Muscle of arm (tissue), 12 donors: Measurements from ENCODE around the gene FAAP20. TPM values are rescaled to one million over a fixed set of nuclear protein-coding genes. Genes with fewer than 3 reads are reported as not detected.
"Not testable (repeated sequence)": the region's sequence is repeated elsewhere in the genome, so short reads cannot be mapped to it uniquely, and the experiment has no call there.

Source experiments
- DNase-seq: peaks from one replicate; pipeline ENCODE4 v3.0.0-alpha.2; 2013
- polyA plus RNA-seq, 12 donors: library from polyadenylated mRNA; unstranded; fragments of 120-200 nt; gene quantifications; one replicate each; pipeline ENCODE4 v1.2.1, GENCODE V29; 2013; ENCODE audit not compliant: insufficient read length in 12 of 12

Gene FAAP20
- polyA plus RNA-seq, 12 donors = 21.5 to 81.7 (median 26.8) TPM; not detected in 1

- DNase-seq = no peak
These were observed 28.9 kb downstream of the FAAP20 start for GRCh38 chr1:2165646-2166045.

GRCh38 chr1:2163205-2163604 lies 31.4 kb downstream of the FAAP20 start:
- no peak for DNase-seq

DNA sequence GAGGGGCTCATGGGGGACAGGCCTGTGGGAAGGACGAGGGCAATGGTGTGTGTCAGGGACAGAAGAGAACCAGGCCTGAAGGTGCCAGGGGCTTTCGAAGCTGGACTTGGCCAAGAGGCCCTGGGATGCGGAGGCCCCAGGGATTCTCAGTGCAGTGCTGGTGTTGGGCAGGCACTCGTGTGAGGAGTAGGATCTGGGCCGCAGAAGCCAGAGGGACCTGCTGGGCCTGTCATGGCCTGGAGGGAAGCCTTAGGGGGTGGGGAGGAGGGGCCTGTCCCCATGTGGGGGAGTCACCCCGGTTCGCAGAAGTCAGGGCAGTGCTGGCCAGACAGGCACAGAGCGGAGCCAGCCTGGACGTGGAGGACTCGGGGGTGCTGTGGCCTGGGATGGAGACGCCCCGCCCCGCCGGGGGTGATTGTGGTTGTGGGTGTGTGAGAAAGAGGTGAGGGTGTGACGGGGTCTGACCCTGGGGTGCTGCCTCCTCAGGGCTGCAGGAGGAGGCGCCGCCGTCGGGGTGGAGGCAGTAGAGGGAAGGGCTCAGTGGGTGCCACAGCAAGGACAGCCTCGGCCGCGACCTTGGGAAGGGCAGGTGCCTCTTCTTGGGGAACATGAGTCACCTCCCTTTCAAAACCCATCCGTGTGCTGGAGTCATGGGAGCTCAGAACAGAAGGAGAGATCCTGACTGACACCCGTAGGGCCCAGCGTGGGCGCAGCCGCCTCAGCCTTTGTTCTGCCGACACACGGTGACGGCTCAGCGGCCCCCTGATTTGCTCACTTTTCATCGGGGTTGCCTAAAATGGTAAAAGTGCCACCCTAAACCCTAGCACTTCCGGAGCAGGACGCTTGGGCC lies 33.9 kb downstream of the FAAP20 start:
- no peak for DNase-seq

GRCh38 chr1:2159124-2159523 lies 35.4 kb downstream of the FAAP20 start:
- DNase-seq = no peak

GRCh38 chr1:2158272-2158671 lies 36.3 kb downstream of the FAAP20 start:
- DNase-seq = no peak

GRCh38 chr1:2157856-2158255 lies 36.7 kb downstream of the FAAP20 start:
- no peak for DNase-seq

DNA sequence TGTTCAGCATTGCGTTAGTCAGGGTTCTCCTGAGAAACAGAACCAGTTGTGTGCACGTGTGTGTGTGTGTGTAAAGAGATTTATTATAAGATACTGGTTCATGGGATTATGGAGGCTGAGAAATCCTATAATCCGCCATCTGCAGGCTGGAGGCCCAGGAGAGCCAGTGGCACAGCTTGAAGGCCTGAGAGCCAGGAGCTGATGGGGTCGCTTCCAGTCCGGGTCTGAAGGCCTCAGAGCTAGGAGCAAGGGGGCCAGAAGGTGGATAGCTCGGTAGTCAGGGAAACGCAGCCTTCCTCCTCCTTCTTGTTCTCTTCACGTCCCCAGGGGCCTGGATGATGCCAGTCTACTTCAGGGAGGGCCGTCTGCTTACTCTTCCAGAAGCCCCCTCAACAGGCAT lies 37.7 kb downstream of the FAAP20 start:
- no peak for DNase-seq

DNA sequence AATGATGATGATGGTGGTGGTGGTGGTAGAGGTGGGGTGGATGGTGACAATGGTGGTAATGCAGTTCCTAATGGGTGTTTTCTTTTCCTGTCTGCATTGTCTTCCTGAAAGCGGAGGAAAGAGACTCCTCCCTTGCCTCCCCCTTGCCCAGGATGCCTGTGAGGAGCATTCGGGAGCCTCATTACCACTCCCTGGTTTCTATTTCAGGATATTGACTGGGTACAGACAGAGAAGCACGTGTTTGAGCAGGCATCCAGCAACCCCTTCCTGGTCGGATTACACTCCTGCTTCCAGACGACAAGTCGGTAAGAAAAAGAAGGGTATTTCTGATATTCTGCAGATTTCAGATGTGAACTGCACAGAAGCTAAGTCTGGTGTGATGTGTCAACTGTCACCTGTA lies 38.8 kb downstream of the FAAP20 start:
- DNase-seq = no peak

- no peak for DNase-seq
These were observed 39.4 kb downstream of the FAAP20 start for GRCh38 chr1:2155147-2155598.

DNA sequence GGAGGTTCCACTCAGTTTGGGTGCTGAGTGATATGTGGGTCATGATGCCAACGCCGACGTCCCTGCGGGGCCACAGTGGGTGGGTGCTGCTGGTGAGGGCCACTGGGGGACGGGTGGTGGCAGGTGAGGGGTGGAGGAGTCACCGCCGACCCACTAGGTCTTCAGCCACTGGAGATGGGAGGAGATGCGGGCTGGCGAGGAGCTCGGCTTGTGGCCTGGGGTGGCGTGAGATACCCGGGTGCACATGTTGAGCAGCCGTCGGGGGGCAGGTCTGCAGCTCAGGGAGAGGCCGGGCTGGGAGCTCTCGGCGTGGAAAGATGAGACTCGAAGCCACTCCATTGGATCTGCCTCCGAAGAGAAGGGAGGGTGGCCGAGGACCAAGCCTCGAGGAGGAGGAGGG lies 40.5 kb downstream of the FAAP20 start:
- DNase-seq = no peak

DNA sequence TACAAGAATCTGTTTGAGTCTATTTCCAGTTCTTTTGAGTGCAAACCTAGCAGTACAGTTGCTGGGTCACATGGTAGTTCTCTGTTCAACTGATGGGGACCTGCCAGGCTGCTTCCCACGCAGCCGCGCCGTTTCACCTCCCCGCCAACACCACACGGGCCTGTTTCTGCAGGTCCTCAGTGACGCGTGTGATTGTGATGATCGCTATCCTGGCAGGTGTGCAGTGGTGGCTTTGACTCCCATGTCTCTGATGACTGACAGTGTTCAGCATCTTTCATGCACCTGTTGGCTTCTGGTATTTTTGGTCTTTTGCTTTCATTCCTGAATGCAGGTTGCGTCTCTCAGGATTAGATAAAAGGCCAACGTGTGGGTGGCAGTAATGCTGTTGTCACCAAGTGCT lies 41.6 kb downstream of the FAAP20 start:
- no peak for DNase-seq

- DNase-seq = no peak
These were observed 42.7 kb downstream of the FAAP20 start for GRCh38 chr1:2151911-2152310.

GRCh38 chr1:2151252-2151651 lies 43.3 kb downstream of the FAAP20 start:
- DNase-seq = no peak

DNA sequence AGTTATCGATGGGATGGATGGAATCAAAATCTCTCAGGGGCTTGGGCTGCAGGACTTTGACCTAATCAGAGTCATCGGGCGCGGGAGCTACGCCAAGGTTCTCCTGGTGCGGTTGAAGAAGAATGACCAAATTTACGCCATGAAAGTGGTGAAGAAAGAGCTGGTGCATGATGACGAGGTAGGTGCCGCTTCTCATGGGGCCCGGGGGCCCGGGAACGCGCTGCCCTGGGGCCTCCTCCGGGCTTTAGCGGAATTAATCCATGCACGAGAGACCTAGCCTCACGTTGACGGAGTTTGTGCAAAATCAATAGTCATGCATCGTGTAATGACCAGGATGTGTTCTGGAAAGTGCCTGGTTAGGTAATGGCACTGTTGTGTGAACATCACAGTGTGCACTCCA lies 43.8 kb downstream of the FAAP20 start:
- no peak for DNase-seq

DNA sequence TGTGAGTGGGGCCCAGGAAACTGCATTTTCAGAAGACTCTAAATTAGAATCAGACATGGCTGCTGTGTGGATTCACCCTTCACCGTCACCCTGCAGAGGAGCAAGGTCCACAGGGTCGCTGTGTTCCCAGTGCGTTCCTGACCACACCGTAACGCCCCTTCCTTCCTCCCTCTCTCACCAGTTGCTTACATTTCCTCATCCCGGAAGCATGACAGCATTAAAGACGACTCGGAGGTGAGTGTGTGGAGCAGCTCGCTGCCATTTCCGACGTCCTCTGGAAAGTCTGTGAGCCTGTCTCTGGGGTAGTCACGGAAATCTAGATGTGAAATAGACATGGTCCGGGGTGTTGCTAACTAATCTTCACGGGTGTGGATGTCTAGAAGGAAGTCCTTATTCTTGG lies 45.9 kb downstream of the FAAP20 start:
- DNase-seq = no peak

DNA sequence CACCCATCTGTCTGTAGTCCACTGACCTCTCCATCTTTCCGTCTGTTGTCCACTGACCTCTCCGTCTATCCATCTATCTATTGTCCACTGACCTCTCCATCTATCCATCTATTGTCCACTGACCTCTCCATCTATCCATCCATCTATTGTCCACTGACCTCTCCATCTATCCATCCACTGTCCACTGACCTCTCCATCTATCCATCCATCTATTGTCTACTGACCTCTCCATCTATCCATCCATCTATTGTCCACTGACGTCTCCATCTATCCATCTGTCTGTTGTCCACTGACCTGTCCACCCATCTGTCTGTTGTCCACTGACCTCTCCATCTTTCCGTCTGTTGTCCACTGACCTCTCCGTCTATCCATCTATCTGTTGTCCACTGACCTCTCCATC lies 46.7 kb downstream of the FAAP20 start:
- DNase-seq = not testable (repeated sequence)

DNA sequence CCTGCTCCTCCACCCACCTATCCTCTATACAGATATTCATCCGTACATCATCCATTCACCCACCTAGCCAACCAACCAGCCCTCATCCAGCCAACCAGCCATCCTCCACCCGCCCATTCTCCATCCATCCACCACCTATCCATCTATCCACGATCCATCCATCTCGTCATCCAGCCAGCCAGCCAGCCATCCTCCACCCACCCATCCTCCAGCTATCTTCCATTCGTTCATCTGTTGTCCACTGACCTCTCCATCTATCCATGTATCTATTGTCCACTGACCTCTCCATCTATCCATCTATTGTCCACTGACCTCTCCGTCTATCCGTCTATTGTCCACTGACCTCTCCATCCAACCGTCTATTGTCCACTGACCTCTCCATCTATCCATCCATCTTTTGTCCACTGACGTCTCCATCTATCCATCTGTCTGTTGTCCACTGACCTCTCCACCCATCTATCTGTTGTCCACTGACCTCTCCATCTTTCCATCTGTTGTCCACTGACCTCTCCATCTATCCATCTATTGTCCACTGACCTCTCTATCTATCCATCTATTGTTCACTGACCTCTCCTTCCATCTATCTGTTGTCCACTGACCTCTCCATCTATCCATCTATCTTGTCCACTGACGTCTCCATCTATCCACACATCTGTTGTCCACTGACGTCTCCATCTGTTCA lies 47.6 kb downstream of the FAAP20 start:
- no peak for DNase-seq

- no peak for DNase-seq
These were observed 48.4 kb downstream of the FAAP20 start for GRCh38 chr1:2145946-2146835.

DNA sequence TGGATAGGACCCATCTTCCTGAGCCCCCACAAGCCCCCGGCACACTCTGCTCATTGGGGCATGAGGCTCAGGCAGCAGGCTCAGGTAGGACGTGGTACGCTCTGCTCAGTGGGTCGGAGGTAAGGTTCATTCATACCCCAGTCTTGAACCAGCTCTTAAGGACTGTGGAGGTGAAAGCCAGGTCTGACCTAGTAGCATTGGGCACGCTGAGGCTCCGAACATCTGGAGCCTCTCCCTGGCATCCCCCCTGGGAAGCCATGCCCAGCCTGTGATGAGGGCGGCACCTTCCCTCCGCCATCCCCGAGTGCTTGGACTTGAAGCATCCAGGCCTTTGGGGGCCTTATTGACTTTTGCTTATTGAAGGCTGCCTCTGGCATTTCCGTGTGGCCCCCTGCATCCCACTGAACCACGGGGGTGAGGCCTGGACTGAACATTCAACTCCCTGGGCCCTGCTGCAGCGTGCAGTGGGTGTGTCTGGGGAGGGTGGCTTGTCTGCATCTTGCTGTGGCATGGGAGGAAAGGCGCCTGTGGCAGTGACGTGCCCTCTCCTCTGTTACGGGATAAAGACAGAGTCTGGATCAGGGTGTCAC lies 50.0 kb downstream of the FAAP20 start:
- DNase-seq = no peak

DNA sequence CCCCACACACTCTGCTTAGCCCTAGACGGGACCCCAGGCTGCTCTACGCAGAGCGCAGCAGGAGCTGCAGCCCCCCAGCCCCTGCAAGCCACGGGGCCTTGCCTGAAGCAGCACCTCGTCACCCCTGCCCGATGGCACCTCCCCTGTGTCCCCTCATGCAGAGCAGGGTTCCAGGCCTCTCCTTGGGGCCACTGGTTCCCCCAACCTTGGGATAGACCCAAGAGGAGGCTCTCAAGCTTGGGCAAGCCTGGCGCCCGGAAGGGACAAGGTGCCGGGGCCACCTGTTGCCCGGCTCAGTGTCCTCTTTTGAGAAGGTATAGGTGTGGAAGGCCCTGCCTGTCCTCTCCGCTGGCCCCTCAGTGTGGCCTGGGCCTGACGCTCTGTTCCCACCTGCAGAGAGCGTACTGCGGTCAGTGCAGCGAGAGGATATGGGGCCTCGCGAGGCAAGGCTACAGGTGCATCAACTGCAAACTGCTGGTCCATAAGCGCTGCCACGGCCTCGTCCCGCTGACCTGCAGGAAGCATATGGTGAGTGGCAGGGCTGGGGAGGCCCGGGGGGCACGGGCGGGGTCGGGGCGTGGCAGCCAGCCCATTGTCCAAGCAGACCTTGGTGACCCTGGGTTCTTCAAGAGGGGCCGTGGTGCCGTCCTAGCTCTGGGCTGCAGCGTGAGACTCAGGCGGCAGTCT lies 50.6 kb downstream of the FAAP20 start:
- no peak for DNase-seq

- no peak for DNase-seq
These were observed 53.5 kb downstream of the FAAP20 start for GRCh38 chr1:2141025-2141424.
